Measurements from ENCODE around the gene DAD1. TPM values are rescaled to one million over a fixed set of nuclear protein-coding genes. Genes with fewer than 3 reads are reported as not detected.

Gene DAD1
- total and polyA plus RNA-seq, 2 of the 8 experiments (the other 6 are each of a cell fraction or from before 2014, with no cell fraction given), result 131 to 440 TPM

DNA sequence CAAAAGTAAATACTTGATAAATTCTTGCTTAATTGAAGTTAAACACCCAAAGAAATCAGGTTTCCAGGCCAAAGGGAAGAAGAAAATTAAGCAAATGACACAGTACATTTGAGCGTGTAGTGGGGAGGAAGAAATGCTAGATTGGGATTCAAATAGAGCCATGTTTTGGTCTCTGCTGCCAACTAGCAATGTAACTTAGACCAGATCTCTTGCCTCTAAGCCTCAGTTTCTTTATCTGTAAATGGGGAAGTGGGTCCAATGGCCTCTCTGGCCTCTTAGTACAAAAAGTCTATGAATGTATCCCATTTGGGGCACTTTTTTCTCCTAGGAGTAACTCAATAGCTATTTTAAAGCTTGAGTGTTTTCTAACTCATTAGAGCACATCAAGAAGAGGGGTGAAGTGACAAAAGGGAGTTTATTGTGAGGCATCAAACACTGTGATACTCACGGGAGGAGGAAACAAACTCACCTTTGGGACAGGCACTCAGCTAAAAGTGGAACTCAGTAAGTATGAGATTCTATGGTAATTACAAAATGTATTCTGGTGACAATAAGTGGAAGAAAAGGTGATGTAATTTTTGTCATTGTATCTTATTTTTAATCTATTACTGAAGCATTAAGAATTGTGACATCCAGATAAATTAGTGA, 55.8 kb downstream of the DAD1 start (continued):
- TF ChIP-seq ASH2L (IDR thresholded peaks at IDR 0.05; ENCODE audit: low read length) (no peak), TCF12 (IDR thresholded peaks at IDR 0.05; ENCODE audit: low read depth, low read length) (no peak), CHD1 (IDR thresholded peaks at IDR 0.05; ENCODE audit: low read depth, low read length) (no peak), SUZ12 (IDR thresholded peaks at IDR 0.05; ENCODE audit: low read length) (no peak)
